GM21526 (cell line): Measurements from ENCODE around the gene TIE1.

ENCODE experiments used
- ATAC-seq: cut with Tn5 transposase; IDR thresholded peaks from one replicate; pipeline ENCODE4 v1.9.1; 2021; ENCODE audit warnings: moderate library complexity; ENCODE audit not compliant: unreplicated experiment, low FRiP score

TIE1 gene

DNA sequence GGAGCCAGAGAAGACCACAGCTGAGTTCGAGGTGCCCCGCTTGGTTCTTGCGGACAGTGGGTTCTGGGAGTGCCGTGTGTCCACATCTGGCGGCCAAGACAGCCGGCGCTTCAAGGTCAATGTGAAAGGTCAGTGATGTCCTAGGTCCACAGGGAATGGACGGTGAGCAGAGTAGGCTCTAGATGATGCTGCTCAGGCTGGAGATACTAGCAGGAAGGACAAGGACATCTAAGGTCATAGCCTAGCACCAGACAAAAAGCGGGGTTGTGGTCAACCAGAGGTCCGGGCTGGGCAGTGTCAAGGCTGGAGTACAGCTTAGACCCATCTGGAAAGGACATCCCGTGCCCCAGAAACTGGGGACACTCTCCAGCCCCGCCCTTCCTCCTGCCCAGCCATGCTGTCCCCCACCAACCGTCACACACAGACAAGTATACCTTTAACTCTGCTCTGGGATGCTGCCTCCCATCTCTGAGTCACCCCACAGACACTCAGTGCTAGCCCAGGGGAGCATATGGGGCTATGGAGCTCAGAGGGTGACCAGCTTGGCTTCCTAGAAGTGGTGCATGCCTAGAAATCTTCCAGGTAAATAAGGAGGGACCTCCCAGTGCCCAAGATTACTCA is 8.7 kb downstream of the TIE1 start:
- ATAC-seq: no peak

DNA sequence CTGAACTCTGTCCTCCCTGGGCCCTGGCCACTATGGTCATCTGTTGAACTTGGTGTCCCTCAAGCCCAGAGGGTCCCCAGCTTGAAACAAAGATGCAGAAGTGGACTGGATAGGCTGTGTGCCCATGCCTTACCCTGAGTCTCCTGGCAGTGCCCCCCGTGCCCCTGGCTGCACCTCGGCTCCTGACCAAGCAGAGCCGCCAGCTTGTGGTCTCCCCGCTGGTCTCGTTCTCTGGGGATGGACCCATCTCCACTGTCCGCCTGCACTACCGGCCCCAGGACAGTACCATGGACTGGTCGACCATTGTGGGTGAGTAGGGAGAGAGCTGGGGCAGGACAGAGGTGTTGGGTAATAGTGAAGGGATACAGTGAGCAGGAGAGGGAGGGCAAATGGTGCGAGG is 10.7 kb downstream of the TIE1 start:
- no peak for ATAC-seq

DNA sequence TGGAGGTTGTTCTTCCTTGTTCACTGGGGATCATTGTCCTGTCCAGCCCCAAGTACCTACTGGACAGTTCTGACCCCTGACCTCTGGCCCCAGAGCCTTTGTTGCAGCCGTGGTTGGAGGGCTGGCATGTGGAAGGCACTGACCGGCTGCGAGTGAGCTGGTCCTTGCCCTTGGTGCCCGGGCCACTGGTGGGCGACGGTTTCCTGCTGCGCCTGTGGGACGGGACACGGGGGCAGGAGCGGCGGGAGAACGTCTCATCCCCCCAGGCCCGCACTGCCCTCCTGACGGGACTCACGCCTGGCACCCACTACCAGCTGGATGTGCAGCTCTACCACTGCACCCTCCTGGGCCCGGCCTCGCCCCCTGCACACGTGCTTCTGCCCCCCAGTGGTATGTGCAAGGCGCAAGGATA is 11.4 kb downstream of the TIE1 start:
- ATAC-seq: no peak

DNA sequence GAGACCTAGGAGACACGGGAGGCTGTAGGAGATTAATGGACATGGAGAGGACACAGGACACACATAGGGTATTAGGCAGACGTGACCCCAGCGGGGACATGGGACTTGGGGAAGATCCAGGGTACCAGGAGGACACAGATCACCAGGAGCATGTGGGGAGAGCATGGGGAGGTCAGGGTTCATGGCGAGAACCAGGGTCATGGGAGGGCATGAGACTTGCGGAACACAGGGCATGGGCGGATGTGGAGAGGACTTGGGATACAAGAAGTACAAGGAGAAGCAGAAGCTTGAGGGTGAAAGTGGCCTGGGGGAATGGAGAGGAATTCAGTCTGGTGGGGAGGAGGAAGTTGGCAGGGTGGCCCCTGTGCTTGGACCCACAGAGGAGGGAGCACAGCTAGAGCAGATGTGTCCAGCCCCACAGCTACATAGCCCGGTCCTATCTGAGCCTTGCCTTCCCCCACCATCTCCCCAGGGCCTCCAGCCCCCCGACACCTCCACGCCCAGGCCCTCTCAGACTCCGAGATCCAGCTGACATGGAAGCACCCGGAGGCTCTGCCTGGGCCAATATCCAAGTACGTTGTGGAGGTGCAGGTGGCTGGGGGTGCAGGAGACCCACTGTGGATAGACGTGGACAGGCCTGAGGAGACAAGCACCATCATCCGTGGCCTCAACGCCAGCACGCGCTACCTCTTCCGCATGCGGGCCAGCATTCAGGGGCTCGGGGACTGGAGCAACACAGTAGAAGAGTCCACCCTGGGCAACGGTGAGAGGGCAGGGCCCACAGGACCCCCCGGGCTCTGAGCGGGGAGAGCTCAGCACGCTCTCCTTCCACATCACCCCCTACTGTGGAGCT is 12.1 kb downstream of the TIE1 start:
- no peak for ATAC-seq

DNA sequence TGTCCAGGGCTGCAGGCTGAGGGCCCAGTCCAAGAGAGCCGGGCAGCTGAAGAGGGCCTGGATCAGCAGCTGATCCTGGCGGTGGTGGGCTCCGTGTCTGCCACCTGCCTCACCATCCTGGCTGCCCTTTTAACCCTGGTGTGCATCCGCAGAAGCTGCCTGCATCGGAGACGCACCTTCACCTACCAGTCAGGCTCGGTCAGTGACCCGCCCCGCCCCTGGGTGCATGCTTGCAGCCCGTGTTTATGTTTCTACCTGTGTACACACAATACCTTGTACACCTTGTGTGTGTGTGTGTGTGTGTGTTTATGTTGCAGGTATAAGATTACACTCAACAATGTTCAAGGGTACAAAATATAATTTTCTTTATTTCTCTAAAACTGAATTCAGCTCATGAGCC is 13.0 kb downstream of the TIE1 start:
- ATAC-seq: no peak

DNA sequence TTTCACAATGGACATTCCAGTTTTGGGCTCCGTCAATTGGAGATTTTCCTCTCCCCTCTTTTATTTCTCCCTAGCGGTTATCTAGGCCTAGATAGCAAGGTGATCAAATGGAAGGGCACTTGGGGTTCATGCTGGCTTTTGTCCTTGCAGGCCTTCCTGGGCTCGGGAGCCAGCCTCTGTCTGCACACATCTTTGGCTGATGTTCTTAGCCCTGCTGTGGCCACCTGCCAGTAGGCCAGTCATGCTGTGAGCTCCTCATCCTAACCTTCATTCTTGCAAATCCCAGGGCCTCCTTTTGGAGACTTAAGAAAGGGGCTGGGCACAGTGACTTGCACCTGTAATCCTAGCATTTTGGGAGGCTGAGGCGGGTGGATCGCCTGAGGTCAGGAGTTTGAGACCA is 13.5 kb downstream of the TIE1 start:
- ATAC-seq: no peak

DNA sequence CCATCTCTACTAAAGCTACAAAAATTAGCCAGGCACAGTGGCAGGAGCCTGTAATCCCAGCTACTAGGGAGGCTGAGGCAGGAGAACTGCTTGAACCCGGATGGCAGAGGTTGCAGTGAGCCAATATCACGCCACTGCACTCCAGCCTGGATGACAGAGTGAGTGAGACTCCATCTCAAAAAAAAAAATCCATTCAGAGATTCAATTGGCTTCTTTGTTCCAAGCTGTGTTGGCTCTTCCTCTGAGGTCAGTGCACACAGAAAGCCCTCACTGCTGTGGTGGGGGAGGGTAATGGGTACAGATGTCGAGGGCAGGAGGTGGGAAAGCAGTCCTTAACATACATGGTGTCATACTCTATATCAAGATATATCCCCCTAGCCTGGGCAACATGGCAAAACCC is 14.7 kb downstream of the TIE1 start:
- ATAC-seq: no peak

DNA sequence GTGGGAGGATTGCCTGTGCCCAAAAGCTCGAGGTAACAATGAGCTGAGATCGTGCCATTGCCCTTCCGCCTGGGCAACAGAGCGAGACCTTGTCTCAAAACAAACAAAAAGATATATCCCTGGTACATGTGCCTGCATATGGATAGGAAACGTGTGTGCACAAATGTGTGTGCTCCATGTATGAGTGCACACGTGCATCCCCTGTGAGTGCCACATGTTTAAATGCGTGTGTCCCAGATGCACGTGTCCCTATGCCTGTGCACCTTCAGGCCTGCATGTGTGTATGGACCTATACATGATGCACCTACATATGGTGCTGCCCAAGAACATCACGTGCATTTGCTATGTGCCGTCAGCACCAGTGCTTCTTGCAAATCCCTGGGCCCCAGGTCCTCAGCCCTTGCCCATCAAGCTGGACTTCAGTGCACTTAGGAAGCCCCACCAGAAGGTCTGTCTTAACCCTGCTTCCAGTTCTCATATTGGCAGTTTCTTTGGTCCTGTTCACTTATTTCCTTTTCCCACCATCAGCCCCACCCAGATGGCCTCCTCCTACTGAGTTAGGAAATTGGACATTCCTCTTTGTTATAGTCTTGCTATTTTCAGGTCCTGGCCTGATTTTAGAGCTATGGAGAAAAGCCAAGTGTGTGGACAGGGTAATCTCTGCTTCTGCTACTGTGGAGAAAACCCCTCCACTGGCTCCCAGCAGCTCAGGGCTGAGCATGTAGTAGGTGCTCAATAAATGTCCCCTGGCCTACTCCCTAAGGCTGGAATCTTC is 15.4 kb downstream of the TIE1 start:
- ATAC-seq: no peak

DNA sequence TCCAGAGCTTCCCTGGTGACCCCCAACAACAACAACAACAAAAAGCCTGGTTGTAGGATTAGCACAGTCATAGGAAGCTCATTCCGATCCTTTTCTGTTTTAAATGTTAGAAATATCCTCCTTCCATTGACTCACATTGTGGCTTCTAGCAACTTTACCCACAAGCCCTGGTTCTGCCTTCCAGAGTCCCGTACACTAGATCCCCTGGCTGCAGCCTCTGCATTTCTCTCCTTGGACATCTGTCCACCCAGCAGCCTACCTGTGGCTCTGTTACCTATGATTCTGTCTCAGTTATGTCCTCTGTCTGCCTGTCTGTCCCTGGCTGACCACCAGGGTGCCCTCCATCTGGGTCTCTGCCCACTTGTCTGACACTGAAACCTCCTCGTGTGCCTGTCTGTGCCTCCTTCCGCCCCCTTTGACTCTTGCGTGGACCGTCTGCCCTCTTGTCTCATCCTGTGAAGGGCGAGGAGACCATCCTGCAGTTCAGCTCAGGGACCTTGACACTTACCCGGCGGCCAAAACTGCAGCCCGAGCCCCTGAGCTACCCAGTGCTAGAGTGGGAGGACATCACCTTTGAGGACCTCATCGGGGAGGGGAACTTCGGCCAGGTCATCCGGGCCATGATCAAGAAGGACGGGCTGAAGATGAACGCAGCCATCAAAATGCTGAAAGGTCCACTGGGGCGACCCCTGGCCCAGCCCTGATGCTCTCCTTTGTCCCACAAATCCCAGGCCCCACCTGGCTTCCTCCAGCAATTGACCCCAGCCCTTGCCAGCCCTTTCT is 16.1 kb downstream of the TIE1 start:
- no peak for ATAC-seq

DNA sequence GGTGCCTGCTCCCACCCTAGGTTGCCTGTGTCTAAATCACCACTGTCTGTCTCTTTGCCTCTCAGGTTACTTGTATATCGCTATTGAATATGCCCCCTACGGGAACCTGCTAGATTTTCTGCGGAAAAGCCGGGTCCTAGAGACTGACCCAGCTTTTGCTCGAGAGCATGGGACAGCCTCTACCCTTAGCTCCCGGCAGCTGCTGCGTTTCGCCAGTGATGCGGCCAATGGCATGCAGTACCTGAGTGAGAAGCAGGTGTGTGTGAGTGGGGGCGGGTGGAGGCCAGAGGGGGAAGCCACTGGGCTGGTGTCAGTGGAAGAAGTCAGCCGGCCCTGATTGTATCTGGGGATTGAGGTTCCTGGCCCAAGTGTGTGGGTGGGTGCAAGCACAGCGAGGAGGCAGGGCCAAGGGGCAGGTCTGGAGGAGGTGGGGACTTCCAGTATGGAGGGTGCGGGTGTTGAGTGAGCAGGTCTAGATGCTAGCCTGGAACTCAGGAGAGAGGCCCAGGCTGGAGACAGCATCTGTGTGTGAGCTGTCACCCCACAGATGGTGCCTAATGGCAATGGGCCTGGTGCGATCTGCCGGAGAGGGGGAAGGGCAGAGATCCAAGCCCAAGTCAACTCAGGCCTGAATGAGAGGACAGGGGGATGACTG is 17.2 kb downstream of the TIE1 start:
- ATAC-seq: no peak

DNA sequence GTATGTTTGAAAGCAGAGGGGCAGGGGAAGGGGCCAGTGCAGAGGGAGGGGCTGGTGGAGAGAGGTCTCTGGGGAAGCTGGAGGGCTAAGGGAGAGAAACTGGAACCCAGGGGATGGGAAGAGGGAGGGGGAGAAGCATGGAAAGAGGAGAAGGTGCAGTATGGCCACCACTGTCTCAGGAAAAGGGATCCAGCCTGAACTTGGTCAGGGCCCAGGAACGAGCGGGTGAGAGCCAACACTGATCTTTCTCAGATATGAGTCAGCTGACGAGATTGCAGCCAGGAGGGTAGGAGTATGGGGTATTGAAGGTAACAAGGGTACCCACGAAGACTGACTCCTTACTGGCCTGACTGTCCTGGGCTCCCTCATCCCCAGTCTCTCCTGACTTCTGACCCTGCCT is 18.0 kb downstream of the TIE1 start:
- ATAC-seq: no peak

DNA sequence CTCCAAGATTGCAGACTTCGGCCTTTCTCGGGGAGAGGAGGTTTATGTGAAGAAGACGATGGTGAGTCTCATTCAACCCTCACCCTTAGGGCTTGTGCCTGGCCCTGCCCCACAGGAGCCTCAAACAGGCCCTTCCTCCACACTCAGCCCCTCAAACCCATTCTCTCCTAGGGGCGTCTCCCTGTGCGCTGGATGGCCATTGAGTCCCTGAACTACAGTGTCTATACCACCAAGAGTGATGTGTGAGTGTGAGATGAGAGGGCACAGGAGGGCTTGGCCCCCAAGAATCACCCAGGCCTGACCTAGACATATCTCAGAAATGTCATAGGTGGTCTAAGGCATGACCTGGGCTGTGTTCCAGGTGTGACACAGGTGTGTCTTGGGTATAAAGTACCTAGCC is 18.5 kb downstream of the TIE1 start:
- ATAC-seq: no peak

DNA sequence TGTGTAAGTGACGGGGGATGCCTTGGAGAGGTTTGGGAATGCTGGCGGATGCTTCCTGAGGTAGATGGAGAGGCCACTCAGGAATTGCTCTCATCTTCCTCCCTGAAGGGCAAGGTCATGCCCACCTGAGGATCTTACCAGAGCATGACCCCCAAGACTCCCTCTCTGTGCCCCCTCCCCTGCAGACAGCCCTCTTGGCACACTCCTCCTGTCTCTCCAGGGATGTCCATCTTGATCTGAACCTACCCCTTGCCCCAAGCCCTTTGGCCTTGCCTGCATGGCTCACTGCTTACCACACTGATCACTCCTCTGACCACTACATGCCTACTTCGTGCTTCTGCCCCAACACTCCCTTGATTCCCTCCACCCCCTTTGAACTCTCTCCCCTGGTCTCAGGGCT is 19.0 kb downstream of the TIE1 start:
- ATAC-seq: no peak

DNA sequence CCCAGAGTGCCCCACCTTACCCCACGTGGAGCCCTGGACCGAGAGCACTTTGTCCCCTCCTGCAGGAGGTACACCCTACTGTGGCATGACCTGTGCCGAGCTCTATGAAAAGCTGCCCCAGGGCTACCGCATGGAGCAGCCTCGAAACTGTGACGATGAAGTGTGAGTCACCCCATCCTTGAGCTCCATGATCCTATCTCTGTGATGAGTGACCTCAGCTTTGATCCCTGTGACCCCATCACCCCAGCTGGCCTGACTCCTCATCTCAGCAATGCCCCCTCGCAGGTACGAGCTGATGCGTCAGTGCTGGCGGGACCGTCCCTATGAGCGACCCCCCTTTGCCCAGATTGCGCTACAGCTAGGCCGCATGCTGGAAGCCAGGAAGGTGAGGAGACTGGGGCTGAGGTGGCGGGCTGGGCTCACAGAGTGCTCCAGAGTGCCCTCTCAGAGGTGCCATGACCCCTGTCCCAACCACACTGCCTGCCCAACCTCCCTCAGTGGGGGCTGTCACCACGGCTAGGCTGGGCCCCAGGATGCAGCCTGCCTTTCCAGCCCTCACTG is 20.6 kb downstream of the TIE1 start:
- ATAC-seq: no peak

DNA sequence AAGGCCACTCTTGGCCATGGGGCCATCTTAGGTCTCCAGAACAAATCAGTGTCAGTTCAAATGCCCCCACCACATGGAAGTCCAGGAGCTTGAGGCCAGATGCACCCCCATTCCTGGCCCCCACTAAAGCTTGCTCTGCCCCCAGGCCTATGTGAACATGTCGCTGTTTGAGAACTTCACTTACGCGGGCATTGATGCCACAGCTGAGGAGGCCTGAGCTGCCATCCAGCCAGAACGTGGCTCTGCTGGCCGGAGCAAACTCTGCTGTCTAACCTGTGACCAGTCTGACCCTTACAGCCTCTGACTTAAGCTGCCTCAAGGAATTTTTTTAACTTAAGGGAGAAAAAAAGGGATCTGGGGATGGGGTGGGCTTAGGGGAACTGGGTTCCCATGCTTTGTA is 21.7 kb downstream of the TIE1 start:
- no peak for ATAC-seq

DNA sequence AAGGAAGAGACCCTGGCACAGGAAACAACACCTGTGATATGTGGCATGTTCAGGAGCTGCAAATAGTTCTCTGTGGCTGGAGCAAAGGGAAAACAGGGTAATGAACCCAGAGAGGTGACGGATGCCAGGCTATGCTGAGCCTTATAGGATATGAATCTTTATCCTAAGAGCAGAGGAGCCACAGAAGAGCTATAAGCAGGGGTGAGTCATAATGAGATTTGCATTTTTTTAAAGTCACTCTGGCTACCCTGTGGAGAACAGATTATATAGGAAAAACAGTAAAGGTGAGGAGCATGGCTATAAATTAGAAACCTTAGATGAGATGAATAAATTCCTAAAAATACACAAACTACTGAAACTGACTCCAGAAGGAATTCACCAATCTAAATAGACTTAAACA is 24.0 kb downstream of the TIE1 start:
- no peak for ATAC-seq

DNA sequence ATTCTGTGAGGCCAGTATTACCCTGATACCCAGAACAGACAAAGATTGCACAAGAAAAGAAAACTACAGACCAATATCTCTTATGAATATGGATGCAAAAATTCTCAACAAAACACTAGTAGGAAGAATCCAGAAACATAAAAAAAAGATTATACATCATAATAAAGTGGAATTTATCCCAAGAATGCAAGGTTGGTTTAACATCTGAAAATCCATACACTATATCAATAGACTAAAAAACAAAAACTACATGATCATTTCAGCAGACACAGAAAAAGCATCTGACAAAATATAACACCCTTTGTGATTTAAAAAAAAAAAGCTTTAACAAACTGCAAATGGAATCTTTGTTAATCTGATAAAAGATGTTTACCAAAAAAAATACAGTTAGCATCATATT is 24.6 kb downstream of the TIE1 start:
- no peak for ATAC-seq

DNA sequence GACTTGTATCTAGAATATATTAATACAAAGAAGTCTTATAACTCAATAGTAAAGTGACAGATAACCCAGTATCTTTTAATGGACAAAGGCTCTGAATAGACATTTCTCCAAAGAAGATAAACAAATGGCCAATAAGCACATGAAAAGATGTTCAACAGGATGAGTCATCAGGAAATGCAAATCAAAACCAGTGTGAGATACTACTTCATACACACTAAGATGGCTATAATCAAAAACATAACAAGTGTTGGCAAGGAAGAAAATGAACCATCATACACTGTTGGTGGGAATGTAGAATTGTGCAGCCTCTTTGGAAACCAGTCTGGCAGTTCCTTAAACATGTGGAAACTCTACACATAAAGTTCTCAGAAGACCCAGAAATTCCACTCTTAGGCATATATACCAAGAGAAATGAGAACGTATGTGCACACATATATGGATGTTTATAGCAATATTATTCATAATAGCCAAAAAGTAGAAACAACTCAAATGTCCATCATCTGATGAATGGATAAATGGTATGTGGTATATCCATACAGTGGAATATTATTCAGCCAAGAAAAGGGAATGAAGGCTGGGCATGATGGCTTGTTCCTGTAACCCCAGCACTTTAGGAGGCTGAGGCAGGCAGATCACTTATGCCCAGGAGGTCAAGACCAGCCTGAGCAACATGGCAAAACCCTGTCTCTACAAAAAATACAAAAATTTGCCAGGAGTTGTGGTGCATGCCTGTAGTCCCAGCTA is 26.9 kb downstream of the TIE1 start:
- ATAC-seq: no peak

DNA sequence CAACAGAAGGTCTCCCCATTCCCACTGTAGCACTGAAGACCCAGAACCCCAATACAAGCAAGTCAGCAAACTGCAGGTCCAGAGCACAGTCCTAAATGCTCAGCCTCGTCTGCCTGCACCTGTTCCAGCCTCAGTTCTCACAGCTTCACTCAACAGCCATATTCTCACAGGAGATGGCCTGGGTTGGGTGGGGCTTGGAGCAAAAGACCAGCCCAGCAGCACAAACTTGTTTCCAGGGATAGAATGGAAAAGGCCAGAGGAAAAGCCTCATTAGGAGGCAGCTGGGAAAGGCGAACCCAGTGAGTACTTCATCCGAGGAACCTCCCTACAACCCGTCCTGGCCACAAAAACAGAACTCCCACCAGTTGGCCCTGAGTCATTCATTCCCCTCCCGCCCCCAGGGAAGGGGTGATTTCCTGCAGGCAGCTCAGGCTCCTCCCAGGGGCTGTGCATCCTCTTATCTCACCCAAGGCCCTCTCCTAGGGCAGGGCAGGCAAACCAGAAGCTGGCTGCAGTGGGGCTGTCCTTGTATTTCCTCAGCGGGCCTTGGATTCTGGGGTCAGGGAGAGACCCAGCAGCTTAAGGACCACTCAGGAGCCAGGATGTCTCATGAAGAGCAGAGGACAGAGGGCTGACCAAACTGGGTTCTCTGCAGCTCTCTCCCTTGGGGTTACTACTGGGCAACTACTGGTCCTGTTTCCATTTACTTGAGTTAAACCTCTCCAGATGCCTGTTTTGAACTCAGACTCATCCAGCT is 29.4 kb downstream of the TIE1 start:
- ATAC-seq: no peak
